Ecto neural progenitor cell (in vitro differentiated cells): Measurements from ENCODE around the gene SHCBP1L.

Source experiments
- DNase-seq: peaks from one replicate; pipeline ENCODE4 v3.0.0-alpha.2; 2018; ENCODE audit warnings: low spot score

SHCBP1L gene

DNA sequence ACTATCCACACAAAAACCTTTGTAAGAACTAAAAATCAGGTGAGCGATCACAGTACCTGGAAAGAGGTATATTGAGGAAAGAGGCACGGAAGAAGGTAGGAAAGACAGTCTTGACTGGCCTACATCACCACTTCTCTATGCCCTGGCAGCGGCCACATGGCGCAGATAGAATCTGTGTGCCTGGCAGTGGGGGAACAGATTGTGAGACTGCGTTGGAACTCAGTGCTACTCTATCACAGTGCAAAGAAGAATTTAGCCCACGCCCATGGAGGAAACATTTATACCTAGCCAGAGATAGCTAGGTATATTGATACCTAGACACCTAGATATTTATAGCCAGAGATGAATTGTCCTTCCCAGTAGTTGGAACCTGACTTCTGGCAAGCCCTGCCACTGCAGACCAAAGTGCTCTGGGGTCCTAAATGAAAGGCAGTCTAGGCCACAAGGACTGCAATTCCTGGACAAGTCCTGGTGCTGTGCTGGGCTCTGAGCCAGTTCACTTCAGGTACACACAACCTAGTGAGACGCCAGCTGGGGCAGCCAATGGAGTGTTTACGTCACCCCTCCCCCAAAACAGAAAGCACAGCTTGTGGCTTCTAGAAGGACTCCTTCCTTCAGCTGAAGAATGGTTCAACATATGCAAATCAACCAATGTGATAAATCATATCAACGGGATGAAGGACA lies 61.9 kb downstream of the SHCBP1L start:
- no peak for DNase-seq

GRCh38 chr1:182889997-182890396 lies 63.0 kb downstream of the SHCBP1L start:
- no peak for DNase-seq

DNA sequence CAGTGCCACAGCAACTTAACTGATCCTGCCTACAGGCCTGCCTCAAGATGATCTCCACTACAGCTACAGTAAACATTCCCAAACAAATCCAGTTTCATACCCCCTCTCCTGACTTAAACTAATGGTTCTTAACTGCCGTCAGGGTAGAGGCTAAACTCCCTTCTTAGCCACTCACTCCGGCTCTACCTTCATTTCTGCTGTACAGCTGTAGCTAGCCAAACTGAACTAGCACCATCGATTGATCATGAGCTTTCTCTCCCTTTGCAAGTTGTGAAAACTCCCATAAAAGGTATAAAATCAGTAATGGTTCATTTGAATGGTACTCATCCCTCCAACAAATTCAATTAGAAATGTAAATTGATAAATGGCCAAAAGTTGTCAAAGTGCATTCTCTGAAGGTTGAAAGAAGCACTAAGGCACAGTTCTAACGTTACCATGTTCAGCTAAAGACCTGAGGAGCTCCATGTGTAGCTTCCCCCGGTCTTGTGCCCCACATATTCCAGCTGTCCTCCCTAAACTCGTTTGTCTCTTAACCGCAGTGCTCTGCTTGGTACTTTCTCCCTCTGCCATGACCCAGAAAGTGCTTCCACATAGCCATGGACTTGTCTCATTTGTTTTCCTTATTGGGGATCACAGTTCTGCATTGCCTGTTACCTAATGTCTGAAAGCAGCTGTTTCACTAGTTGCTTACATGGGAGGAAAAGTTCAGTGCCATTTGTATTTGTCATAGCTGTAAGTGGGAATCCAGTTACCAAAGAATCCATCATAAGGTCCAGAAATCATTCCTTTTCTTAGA lies 64.0 kb downstream of the SHCBP1L start:
- no peak for DNase-seq

GRCh38 chr1:182886985-182887384 lies 66.0 kb downstream of the SHCBP1L start:
- DNase-seq: no peak

DNA sequence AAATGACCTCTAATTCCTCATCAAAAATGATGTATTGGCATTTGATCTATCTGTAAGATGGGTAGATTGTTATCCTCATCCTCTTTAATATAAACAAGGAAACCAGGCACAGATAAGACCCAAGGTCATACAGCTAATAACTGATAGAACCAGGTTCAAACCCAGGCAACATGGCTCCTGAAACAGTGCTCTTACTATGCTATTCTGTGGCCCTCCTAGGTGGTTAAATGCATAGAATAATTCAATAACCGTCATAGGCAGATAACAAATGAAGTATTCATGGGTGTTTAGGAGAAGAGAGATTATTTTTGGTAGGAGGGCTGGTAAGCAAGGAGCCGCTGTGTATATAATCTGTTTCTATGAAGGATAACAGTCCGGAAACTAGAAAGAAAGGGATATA lies 67.4 kb downstream of the SHCBP1L start:
- DNase-seq: no peak

- no peak for DNase-seq
Observed at GRCh38 chr1:182884872-182885271, 68.1 kb downstream of the SHCBP1L start.

DNA sequence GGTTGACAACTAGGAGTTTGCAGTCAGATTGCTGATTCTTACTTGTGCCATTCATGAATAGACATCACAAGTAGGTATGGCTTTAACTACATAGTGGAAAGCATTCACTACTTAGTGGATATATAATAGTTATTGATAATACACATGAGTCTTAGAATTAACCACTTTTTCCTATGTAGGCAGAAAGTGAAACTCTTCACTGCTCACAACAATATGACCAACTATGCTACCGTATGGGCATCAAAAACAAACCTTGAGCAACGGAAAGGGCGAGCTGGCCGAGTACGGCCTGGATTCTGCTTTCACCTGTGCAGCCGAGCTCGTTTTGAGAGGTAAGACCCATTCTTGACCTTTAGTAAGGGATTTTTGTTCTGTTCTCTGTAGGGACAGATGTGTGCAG lies 75.1 kb downstream of the SHCBP1L start:
- DNase-seq: no peak

- no peak for DNase-seq
Observed at GRCh38 chr1:182877331-182877730, 75.6 kb downstream of the SHCBP1L start.

DNA sequence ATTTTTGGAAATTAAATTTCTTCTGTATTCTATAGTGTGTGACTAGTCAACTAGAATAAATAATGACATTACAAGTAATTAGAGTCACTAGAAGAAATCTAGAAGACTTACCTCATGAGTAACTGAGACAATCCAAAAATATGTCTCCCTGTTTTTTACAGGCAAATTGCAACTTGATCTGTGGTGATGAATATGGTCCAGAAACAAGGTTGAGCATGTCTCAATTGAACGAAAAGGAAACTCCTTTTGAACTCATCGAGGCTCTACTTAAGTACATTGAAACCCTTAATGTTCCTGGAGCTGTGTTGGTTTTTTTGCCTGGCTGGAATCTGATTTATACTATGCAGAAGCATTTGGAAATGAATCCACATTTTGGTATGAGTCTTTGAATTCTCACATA lies 77.1 kb downstream of the SHCBP1L start:
- DNase-seq: no peak

DNA sequence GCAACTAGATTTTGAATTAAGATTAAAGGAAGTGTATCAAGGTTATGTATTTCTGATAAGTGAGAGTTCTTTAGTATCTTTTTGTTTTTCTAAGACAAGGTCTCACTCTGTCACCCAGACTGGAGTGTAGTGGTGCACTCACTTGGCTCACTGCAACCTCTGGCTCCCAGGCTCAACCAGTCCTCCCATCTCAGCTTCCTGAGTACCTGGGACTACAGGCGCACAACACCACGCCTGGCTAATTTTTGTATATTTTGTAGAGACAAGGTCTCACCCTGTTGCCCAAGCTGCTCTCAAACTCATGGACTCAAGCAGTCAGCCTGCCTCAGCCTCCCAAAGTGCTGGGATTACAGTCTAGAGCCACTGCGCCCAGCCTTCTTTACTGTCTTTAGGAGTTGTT lies 80.1 kb downstream of the SHCBP1L start:
- no peak for DNase-seq

DNA sequence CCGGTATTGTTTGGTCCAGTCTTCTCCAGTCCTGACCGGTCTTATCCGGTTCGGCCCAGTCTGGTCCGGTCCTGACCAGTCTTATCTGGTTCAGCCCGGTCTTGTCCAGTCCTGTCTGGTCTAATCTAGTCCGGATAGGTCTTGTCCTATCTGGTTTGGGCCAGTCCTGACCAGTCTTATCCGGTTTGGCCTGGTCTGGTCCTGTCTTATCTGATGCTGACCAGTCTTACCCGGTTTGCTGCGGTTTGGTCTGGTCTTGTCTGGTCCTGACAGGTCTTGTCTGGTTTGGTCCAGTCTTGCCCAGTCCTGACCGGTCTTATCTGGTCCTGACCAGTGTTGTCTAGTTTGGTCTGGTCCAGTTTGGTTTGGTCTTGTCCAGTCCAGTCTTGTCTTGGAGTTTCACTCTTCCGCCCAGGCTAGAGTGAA lies 83.7 kb downstream of the SHCBP1L start:
- DNase-seq: peak; percentile 72

- DNase-seq: no peak
Observed at GRCh38 chr1:182867861-182868260, 85.1 kb downstream of the SHCBP1L start.

DNA sequence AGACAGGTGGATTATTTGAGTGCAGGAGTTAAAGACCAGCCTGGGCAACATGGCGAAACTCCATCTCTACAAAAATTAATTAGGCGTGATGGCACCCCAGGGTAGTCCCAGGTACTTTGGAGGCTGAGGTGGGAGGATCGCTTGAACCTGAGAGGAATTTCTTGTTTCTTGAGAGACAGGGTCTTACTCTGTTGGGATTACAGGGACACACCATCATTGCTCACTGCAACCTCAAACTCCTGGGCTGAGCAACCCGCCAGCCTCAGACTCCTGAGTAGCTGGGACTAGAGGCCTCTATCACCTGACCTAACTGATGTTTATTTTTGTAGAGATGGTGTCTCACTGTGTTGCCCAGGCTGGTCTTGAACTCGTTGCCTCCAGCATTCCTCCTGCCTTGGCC lies 89.0 kb downstream of the SHCBP1L start:
- no peak for DNase-seq

DNA sequence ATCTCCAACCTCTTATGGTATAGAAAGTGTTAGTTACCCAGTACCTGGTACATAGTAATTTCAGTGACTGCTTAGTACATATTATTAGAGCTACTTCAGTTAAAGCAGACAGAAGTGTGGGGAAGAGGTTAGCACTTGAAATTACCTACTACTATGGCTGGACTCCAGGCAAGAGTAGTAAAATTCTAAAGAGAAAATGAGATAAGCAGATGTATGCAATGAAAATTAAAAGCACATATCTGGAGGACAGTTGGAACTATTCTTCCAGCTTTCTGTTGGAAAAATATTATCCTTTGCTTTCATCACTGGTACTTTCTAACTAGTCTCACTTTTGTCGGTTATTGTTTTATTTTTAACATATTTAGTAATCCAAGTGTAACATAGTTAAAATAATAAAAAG lies 90.1 kb downstream of the SHCBP1L start:
- no peak for DNase-seq

DNA sequence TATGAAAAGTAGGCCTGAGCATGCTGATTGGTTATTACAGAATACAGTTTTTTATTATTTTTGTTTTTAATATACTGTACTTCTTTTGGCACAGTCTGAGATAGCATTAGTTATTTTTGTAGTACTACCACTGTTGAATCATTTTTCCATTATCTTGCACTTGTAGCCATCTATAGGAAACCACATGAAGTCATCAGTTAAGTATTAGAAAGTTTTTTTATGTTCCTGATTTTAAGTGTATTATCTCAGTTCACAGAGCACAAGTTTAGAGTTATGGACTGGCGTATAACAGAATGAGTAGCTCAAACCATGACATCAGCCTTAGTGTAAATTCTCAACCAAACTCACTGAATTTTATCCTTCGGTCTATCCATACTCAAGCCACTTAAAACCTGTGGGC lies 91.0 kb downstream of the SHCBP1L start:
- no peak for DNase-seq

DNA sequence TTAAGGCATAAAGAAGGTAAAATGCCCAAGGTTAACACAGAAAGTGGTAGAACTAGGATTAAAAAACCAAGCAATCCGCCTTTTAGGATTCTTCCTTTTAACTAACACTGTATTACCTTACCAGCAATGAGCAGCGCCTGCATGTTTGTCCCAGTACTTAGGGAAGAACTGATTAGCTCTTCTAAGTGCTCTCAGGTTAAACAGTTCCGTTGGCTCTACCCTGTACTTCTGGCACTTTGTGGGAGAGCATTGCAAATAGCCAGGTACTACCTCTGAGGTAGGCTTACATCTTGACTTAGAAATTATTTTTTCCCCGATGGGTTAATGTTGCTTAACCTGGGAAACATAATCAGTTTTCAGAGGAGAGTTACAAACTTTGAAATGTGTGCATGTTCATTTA lies 92.3 kb downstream of the SHCBP1L start:
- no peak for DNase-seq

- DNase-seq: no peak
Observed at GRCh38 chr1:182857212-182857611, 95.8 kb downstream of the SHCBP1L start.

DNA sequence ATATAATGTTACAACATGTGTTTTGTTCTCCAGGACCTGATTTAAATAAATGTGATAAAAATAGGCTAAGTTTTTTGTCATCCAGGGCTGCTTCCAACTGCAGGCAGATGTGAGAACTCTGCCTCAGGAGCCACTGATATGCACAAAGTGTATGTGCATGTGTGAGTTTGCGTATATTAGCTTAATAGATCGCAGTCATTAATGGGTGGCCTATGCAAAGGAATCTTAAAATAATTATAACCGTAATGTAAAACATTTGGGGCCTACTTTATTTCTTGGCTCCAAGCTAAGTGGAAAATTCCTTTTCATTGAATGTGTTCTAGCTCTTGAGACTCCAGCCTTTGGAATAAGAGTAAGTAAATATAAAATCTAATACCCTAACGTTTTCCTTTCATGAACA lies 97.1 kb downstream of the SHCBP1L start:
- DNase-seq: no peak

DNA sequence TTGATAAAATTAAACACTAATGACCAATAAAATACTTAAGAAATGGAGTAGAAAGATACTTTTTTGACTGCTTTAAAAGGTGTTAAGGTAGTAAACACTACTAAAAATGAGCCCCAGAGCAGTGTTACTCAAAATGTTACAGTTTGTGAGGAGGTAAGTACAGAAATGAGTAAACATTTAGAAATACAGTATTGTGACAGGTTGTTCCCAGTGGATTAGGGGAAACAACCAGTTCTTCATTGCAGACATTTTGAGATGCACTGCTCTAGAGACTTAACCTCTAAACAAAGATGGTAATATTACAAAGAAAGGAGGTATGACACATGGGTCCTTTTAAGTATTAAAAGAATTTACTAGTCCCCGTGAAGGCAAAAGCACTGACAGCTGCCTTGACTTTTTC lies 101.1 kb downstream of the SHCBP1L start:
- no peak for DNase-seq

DNA sequence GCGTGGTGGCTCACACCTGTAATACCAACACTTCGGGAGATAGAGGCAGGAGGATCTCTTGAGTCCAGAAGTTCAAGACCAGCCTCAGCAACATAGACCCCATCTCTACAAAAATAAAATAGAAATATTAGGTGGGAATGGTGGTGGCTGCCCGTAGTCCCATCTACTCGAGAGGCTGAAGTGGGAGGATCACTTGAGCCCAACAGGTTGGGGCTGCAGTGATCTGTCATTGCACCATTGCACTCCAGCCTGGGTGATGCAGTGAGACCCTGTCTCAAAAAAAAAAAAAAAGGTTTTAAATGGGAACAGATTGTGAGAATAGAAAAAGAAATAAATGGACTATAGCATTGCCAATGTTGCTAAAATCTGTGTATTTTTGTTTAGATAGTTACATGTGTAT lies 102.6 kb downstream of the SHCBP1L start:
- no peak for DNase-seq
